Measurements from ENCODE around the gene ANTXR2. TPM values are rescaled to one million over a fixed set of nuclear protein-coding genes. Genes with fewer than 3 reads are reported as not detected.
A peak's percentile ranks its signal among the peaks of the same experiment; 100 is the strongest.

Gene ANTXR2
- total and polyA plus RNA-seq, 5 experiments from 2014 or later, result 11.4 to 22.1 (median 19.3) TPM

- peaks cover 14 to 62% (median 40%) of the 10 kb centered on the region in 3 donors for H3K36me3 Mint-ChIP-seq
- no peaks in the 10 kb centered on the region for H3K27me3 Mint-ChIP-seq
- H3K27ac Mint-ChIP-seq, result no peak overlapping the region
- DNase-seq, result no peak
- H3K9me3 Mint-ChIP-seq, result no peaks in the 10 kb centered on the region
- H3K4me3 Mint-ChIP-seq, result no peak overlapping the region
- ATAC-seq, result no peak
- peaks cover 5 to 26% (median 9%) of the 10 kb centered on the region in 4 donors for H3K4me1 Mint-ChIP-seq
- POLR2A ChIA-PET, result no interaction called here
Measured at GRCh38 chr4:80053140-80053910, 19.7 kb downstream of the ANTXR2 start.

GRCh38 chr4:80049813-80050534, 23.1 kb downstream of the ANTXR2 start:
- no peak for ATAC-seq
- POLR2A ChIA-PET, result no interaction called here

GRCh38 chr4:80049402-80049801, 23.6 kb downstream of the ANTXR2 start:
- Mint-ChIP-seq H3K4me3 (no peak overlapping the region), H3K27ac (peak overlapping the region in 1 of 10 donors; percentile 17), H3K27me3 (no peaks in the 10 kb centered on the region), H3K9me3 (no peaks in the 10 kb centered on the region), H3K36me3 (peaks cover 14 to 57% (median 36%) of the 10 kb centered on the region in 3 donors), H3K4me1 (peaks cover 0 to 6% (median 2%) of the 10 kb centered on the region in 4 donors)
- POLR2A ChIA-PET, result no interaction called here
- ATAC-seq (no peak), DNase-seq (no peak)

More at GRCh38 chr4:80049813-80050534, 23.1 kb downstream of the ANTXR2 start:
- no peak overlapping the region for H3K4me3 Mint-ChIP-seq
- H3K27ac Mint-ChIP-seq, result peak overlapping the region in 1 of 10 donors; percentile 17
- peaks cover 0 to 6% (median 4%) of the 10 kb centered on the region in 4 donors for H3K4me1 Mint-ChIP-seq
- H3K27me3 Mint-ChIP-seq, result no peaks in the 10 kb centered on the region
- no peak for DNase-seq
- peaks cover 14 to 60% (median 36%) of the 10 kb centered on the region in 3 donors for H3K36me3 Mint-ChIP-seq
- H3K9me3 Mint-ChIP-seq, result no peaks in the 10 kb centered on the region

GRCh38 chr4:80045786-80046185, 27.2 kb downstream of the ANTXR2 start:
- H3K9me3 Mint-ChIP-seq, result no peaks in the 10 kb centered on the region
- ATAC-seq, result no peak
- no peak overlapping the region for H3K4me3 Mint-ChIP-seq
- no peak overlapping the region for H3K27ac Mint-ChIP-seq
- POLR2A ChIA-PET, result interaction anchor here (0.7 kb wide), 1 partner anchor 46 kb away, joined by 4 read pairs; no protein-coding TSS in a partner anchor
- DNase-seq, result no peak
- no peaks in the 10 kb centered on the region for H3K27me3 Mint-ChIP-seq
- peaks cover 0 to 3% (median 0%) of the 10 kb centered on the region in 4 donors for H3K4me1 Mint-ChIP-seq
- H3K36me3 Mint-ChIP-seq, result peaks cover 3 to 40% (median 26%) of the 10 kb centered on the region in 3 donors

- POLR2A ChIA-PET, result no interaction called here
- ATAC-seq, result no peak
- Mint-ChIP-seq H3K4me1 (peaks cover 0 to 2% (median 0%) of the 10 kb centered on the region in 4 donors), H3K27ac (peak overlapping the region in 1 of 10 donors; percentile 8), H3K27me3 (no peaks in the 10 kb centered on the region), H3K9me3 (no peaks in the 10 kb centered on the region), H3K36me3 (peaks cover 0 to 32% (median 21%) of the 10 kb centered on the region in 3 donors), H3K4me3 (no peak overlapping the region)
- DNase-seq, result no peak
Measured at GRCh38 chr4:80043541-80043940, 29.5 kb downstream of the ANTXR2 start.

GRCh38 chr4:80042821-80043220, 30.2 kb downstream of the ANTXR2 start:
- Mint-ChIP-seq H3K36me3 (peaks cover 0 to 32% (median 21%) of the 10 kb centered on the region in 3 donors), H3K9me3 (no peaks in the 10 kb centered on the region), H3K4me3 (no peak overlapping the region), H3K27me3 (no peaks in the 10 kb centered on the region), H3K4me1 (peaks cover 0 to 5% (median under 1%) of the 10 kb centered on the region in 4 donors), H3K27ac (peak overlapping the region in 1 of 10 donors; percentile 48)
- DNase-seq, result no peak
- no peak for ATAC-seq
- POLR2A ChIA-PET, result no interaction called here

- peak overlapping the region in 3 of 10 donors; percentile 43 to 82 (median 43) for H3K27ac Mint-ChIP-seq
- H3K27me3 Mint-ChIP-seq, result no peaks in the 10 kb centered on the region
- H3K9me3 Mint-ChIP-seq, result no peaks in the 10 kb centered on the region
- H3K4me1 Mint-ChIP-seq, result peaks cover 5 to 27% (median 13%) of the 10 kb centered on the region in 4 donors
- peaks cover 0 to 20% (median 12%) of the 10 kb centered on the region in 3 donors for H3K36me3 Mint-ChIP-seq
- H3K4me3 Mint-ChIP-seq, result no peak overlapping the region
- POLR2A ChIA-PET, result interaction anchor here (0.6 kb wide), 1 partner anchor 17 kb away, joined by 3 read pairs; no protein-coding TSS in a partner anchor
- DNase-seq (no peak), ATAC-seq (no peak)
Measured at GRCh38 chr4:80037864-80038263, 35.2 kb downstream of the ANTXR2 start.

GRCh38 chr4:80036949-80037685, 35.9 kb downstream of the ANTXR2 start:
- H3K27ac Mint-ChIP-seq, result peak overlapping the region; percentile 7 to 93 (median 70)
- H3K27me3 Mint-ChIP-seq, result no peaks in the 10 kb centered on the region
- no peaks in the 10 kb centered on the region for H3K9me3 Mint-ChIP-seq
- peaks cover 0 to 22% (median 10%) of the 10 kb centered on the region in 3 donors for H3K36me3 Mint-ChIP-seq
- ATAC-seq, result peak in 1 of 2 donors; percentile 36
- POLR2A ChIA-PET, result interaction anchor here (0.6 kb wide), 1 partner anchor 16 kb away, joined by 3 read pairs; no protein-coding TSS in a partner anchor
- no peak for DNase-seq
- peaks cover 5 to 27% (median 13%) of the 10 kb centered on the region in 4 donors for H3K4me1 Mint-ChIP-seq
- peak overlapping the region in 7 of 10 donors; percentile 21 to 82 (median 63) for H3K4me3 Mint-ChIP-seq

GRCh38 chr4:80036306-80036705, 36.7 kb downstream of the ANTXR2 start:
- H3K27me3 Mint-ChIP-seq, result no peaks in the 10 kb centered on the region
- H3K4me1 Mint-ChIP-seq, result peaks cover 5 to 27% (median 13%) of the 10 kb centered on the region in 4 donors
- H3K36me3 Mint-ChIP-seq, result peaks cover 0 to 24% (median 10%) of the 10 kb centered on the region in 3 donors
- H3K9me3 Mint-ChIP-seq, result no peaks in the 10 kb centered on the region
- no peak for ATAC-seq
- H3K27ac Mint-ChIP-seq, result peak overlapping the region in 4 of 10 donors; percentile 18 to 82 (median 56)
- DNase-seq, result no peak
- POLR2A ChIA-PET, result no interaction called here
- H3K4me3 Mint-ChIP-seq, result no peak overlapping the region

- POLR2A ChIA-PET, result no interaction called here
- no peak for DNase-seq
- ATAC-seq, result no peak
- no peaks in the 10 kb centered on the region for H3K9me3 Mint-ChIP-seq
- no peak overlapping the region for H3K4me3 Mint-ChIP-seq
- no peaks in the 10 kb centered on the region for H3K27me3 Mint-ChIP-seq
- H3K4me1 Mint-ChIP-seq, result peaks cover 5 to 27% (median 13%) of the 10 kb centered on the region in 4 donors
- peaks cover 0 to 24% (median 10%) of the 10 kb centered on the region in 3 donors for H3K36me3 Mint-ChIP-seq
- peak overlapping the region in 2 of 10 donors; percentile 2 to 48 for H3K27ac Mint-ChIP-seq
Measured at GRCh38 chr4:80035336-80035735, 37.7 kb downstream of the ANTXR2 start.

- peaks cover 3 to 27% (median 13%) of the 10 kb centered on the region in 4 donors for H3K4me1 Mint-ChIP-seq
- H3K9me3 Mint-ChIP-seq, result no peaks in the 10 kb centered on the region
- DNase-seq, result no peak
- no peak for ATAC-seq
- POLR2A ChIA-PET, result no interaction called here
- H3K36me3 Mint-ChIP-seq, result peaks cover 0 to 15% (median 6%) of the 10 kb centered on the region in 3 donors
- H3K27ac Mint-ChIP-seq, result no peak overlapping the region
- H3K4me3 Mint-ChIP-seq, result no peak overlapping the region
- H3K27me3 Mint-ChIP-seq, result no peaks in the 10 kb centered on the region
Measured at GRCh38 chr4:80033581-80033980, 39.4 kb downstream of the ANTXR2 start.

GRCh38 chr4:80029364-80029763, 43.7 kb downstream of the ANTXR2 start:
- Mint-ChIP-seq H3K27me3 (no peaks in the 10 kb centered on the region), H3K27ac (no peak overlapping the region), H3K4me1 (no peaks in the 10 kb centered on the region), H3K36me3 (peaks cover 0 to 23% (median 11%) of the 10 kb centered on the region in 3 donors), H3K4me3 (no peak overlapping the region), H3K9me3 (no peaks in the 10 kb centered on the region)
- no peak for ATAC-seq
- POLR2A ChIA-PET, result no interaction called here
- DNase-seq, result no peak
